Measurements from ENCODE around the gene SORCS2.

SORCS2 gene

GRCh38 chr4:7275067-7275466 is 82.7 kb downstream of the SORCS2 start:
- DNase-seq: no peak

- no peak for DNase-seq
Observed at GRCh38 chr4:7275490-7276154, 83.3 kb downstream of the SORCS2 start.

- DNase-seq: no peak
Observed at GRCh38 chr4:7276515-7276914, 84.2 kb downstream of the SORCS2 start.

DNA sequence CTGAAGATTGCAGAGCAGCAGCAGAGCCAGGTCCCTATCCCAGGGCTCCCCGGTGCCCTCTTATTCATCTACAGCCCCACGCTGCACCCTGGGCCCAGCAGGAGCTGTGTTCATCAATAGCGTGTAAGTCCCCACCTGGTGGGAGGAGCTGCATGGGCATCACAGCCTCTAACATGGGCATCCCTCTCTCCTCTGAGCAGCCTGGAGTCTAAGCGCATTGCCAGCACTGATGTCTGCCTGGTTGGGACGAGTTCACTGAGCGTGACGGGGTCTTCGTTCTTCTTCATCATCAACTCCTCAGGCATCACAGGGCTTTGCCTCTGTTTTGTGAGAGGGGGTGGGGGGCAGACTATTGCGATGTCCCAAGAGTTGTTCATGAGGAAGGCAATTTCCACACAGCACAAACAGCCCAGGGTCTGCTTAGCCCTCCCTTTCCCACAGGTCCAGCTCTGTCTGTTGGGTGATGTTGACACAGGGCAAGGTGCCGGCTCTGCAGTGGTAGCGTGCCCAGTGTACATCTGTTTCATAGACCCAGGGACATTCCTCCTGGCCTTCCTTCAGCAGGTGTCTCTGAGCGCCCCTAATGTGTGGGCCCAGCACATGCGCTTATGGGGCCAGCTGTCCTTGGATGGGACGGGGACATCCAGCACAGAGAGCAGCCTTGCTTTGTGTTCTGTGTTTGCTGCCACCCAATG is 85.9 kb downstream of the SORCS2 start:
- no peak for DNase-seq

DNA sequence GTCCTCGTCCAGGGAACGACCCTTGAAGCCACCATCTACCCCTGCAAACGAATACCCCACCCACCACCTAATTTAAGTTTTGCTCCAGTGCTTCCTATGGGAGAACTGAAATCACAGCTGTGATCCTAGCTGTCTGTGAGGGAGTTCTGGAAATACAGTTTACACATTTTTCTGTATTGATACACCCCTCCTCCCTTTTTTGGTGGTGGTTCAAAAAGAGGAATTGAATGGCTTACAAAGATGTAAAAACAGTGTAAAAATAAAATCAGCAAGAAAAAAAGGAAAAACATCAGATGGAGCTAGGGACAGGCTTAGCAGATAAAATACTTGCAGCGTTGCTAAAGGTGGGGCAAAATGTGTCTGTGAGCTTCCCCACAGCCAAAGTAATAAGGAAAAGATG is 86.6 kb downstream of the SORCS2 start:
- DNase-seq: no peak

DNA sequence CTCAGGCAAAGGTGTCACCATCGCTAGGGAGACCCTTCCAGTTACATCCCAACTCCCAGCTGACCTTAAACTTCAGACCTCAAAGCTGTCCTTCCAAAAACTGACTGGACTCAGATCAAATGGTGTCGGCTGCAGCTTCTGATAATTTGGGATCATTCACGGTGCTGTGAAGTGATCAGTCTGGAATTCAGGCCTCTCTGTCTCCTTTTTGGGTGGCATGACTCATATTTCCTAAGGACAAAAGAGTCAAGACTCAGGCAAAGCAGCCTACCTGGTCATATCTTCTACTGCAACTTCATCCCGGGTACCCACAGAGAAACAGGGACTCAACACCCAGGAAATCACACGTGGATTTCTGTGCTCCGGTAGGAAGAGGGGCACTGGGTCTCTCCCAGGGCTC is 87.6 kb downstream of the SORCS2 start:
- DNase-seq: no peak

GRCh38 chr4:7280926-7281690 is 88.8 kb downstream of the SORCS2 start:
- DNase-seq: no peak

DNA sequence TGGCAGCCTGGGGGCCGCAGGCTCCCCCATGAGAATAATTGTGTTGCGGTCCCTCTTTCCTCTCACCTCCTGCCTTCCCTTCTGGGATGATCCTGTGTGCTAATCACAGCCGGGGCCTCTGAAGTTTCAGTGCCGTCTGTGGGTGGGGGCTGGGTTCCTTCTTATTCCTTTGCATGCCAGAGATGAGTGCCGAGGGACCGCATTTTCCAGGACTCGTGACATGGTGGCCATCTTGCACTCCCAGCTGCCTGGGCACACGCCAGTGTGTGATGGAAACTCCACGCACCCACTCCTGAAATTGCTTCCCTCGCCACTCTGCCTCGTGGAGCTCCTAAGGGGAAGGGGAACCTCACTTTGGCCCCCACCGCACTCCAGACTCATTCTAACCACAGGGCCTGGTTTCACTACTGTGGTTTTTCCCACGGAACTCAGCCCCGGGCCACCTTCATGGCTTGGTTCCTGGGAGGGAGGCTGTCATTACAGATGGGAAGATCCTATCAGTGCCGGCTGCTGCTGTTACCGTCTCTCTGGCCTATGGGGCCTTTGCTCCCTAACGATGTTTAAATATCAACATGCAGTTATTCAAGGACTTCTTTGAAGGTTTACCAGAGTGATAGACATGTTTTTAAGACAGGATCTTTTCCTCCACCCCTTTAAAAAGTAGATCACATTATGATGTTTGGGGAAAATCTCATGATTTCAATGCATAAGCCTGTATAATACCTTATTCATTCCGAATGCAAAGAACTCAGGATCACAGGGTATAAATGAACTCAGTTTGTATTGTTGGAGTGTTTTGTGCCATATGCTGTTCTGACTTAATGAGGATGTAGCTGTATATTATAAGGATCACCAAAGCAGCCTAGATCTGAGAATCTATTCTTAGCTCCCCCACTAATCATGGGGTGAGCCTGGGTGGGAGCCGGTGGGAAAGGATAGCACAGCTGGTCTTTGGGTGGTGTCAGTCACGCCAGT is 89.6 kb downstream of the SORCS2 start:
- DNase-seq: no peak

- no peak for DNase-seq
Observed at GRCh38 chr4:7282786-7283440, 90.6 kb downstream of the SORCS2 start.

DNA sequence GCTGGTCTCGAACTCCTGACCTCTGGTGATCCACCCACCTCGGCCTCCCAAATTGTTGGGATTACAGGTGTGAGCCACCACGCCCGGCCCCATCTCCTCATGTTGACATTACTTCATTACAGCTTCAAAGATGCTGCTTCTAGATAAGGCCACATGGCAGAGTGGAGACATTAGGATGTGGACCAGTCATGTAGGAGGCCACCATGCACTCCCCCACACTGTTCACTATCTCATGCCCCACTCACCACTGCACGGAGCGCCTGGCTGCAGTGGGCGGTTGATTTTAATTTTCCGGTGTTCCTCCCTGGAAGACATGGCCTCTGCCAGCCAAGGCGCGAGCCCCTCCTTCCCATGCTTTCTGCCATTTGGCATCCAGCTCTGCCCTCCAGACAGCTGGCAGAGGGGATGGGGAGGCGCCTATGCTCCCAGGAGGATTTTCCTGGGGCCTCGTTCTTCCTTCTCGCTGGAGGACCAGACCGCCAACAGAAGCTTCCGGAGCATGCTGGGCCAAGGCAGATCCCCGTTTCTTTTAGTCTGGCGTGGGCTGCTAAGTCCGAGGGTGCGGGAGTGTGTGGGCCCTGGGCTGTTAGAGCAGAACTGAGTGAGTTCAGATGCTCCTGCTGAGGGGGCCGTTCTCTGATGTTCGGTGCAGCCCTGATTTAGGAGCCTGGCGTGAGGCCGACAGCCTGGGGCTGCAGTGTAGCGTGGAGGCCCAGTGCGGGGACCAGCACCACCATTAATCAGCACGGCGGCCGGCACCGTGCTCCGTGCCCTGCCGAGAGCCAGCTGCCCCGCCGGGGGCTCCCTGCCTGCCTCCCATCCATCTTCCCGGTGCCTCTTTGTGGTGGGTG is 93.1 kb downstream of the SORCS2 start:
- no peak for DNase-seq

DNA sequence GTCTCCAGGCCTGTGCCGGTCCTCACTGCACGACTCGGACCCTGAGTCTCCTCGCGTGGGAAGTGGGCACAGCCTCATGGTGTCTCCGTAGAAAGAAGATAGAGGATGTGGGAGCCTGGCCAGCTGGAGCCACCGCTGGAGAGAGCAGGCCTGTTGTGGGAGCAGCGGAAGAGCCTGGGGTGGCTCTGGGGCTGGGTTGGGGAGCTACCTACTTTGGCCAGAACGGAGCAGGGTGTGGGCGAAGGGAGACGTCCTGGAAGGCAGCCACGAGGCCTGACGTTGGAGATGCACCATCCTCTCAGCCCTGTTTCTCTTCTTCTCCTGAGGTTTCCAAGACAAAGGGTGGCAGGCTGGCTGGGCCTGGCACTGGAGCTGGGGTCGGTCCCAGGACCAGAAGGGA is 93.8 kb downstream of the SORCS2 start:
- no peak for DNase-seq

DNA sequence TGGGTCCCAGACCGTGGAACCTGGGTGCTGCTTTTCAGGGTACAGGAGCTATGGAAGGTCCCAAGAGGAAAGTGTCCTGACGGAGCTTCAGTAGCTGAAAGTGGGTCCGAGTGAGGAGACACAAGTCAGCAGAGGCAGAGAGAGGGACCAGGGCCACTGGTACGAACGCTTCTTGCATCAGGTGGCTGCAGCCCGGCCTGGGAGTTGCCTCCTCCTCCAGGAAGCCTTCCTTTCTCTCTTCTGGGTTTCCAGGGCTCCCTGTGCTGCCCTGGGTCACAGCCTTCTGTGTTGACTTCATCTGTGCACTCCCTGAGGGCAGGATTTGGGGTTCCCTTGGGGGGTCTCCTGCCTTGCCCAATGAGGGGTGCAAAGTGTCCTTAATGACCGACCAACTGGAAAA is 94.5 kb downstream of the SORCS2 start:
- no peak for DNase-seq

GRCh38 chr4:7287274-7287917 is 95.1 kb downstream of the SORCS2 start:
- no peak for DNase-seq

GRCh38 chr4:7287918-7288280 is 95.6 kb downstream of the SORCS2 start:
- no peak for DNase-seq

- DNase-seq: no peak
Observed at GRCh38 chr4:7288751-7289523, 96.6 kb downstream of the SORCS2 start.

GRCh38 chr4:7289589-7289988 is 97.3 kb downstream of the SORCS2 start:
- DNase-seq: no peak

DNA sequence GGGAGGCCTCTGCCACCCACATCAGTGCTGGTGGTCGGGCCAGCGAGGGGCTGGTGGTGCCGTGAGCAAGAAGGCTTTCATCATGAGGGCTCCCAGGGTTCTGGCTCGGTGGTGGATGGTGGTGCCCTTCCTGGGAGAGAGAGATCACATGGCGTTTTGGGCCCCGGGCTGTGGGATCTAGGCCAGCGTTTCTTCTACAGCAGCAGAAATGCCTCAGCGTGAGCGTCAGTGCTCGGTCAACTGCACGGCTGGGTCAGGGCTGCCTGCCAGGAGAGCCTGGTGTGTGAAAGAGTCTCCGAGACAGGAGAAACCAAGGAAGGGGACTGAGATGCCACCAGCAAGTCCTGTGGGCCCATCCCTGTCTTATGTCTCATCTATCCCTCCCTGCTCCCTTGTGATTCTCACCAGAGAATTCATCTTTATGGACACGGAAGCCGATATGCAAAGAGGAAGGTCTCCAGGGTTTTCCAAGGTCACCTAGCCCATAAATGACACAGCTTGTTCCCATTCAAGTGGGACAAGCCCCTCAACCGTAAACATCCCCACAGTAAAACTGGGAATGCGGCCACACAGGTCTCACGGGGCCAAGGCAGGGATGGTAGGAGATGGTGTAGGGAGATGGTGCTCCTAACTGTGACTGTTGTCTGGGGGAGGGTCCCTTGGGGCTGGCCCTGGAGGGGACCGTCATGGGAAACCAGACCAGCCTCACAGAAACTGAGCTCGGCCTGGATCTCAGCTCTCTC is 99.2 kb downstream of the SORCS2 start:
- DNase-seq: no peak

- DNase-seq: no peak
Observed at GRCh38 chr4:7293703-7294102, 101.4 kb downstream of the SORCS2 start.

- DNase-seq: no peak
Observed at GRCh38 chr4:7294176-7294756, 101.9 kb downstream of the SORCS2 start.

Measured in CD4-positive, alpha-beta T cell treated with Interferon gamma for 1 hour (primary cell).